Left forelimb (tissue), 1 donor: ENCODE data around the gene SLC9B1.
"Not testable (repeated sequence)": the region's sequence is repeated elsewhere in the genome, so short reads cannot be mapped to it uniquely, and the experiment has no call there.

ENCODE experiments used
- DNase-seq: peaks from one replicate; pipeline ENCODE4 v3.0.0-alpha.2; 2018; ENCODE audit warnings: low spot score

The SLC9B1 gene

DNA sequence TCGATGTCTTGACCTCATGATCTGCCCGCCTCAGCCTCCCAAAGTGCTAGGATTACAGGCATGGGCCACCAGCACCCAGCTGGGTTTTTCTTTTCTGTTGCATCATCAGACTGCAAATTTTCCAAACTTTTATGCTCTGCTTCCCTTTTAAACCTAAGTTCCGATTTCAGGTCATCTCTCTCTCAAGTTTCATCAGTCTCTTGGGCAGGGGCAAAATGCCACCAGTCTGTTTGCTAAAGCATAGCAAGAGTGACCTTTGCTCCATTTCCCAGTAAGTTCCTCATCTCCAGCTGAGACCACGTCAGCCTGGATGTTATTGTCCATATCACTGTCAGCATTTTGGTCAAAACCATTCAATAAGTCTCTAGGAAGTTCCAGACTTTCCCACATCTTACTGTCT is 141.2 kb downstream of the SLC9B1 start:
- not testable (repeated sequence) for DNase-seq

GRCh38 chr4:102877477-102878106 is 141.9 kb downstream of the SLC9B1 start:
- not testable (repeated sequence) for DNase-seq

DNA sequence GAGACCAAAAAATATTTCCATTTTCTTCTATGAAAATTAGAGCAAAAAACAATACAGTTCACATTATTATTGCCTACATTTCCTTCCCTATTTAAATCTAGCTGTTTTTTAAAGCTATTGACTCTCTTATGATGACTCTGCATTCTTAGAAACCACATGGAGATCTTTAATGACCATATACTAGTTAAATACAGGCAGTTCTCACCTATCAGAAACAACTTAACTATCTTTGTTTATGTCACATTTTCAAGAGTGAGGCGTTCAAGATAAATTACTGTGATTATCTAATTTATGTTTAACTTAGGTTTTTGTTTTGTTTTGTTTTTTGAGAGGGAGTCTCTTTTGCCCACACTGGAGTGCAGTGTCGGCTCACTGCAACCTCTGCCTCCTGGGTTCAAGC is 147.7 kb downstream of the SLC9B1 start:
- no peak for DNase-seq

DNA sequence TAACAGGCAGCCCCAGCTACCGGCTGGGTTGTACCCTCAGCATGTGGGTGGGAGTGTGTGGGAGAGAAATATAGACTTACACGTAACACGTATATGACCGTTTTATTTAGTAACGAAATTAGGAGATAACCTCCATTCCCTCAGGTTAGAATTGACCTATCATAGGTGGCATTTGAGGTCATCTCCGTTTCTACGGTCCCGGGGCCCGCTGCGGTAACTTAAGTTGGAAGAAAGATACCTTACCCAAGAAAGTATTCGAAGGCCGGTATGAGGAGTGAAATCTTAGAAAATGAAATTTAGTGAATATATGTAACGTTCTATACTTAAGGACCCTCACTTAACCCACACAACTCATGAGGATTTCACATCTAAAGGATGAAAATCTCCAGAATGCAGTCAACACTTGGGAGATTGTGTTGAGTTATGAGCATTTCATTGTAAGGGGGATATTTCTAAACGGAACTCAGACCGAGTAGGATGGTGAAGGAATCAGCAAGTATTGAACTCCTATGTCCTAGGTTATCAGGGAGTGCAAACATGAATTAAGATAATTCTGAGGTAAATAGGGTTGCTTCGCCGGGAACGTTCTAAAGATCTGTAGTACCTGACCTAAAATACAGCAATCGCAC is 149.8 kb downstream of the SLC9B1 start:
- no peak for DNase-seq

DNA sequence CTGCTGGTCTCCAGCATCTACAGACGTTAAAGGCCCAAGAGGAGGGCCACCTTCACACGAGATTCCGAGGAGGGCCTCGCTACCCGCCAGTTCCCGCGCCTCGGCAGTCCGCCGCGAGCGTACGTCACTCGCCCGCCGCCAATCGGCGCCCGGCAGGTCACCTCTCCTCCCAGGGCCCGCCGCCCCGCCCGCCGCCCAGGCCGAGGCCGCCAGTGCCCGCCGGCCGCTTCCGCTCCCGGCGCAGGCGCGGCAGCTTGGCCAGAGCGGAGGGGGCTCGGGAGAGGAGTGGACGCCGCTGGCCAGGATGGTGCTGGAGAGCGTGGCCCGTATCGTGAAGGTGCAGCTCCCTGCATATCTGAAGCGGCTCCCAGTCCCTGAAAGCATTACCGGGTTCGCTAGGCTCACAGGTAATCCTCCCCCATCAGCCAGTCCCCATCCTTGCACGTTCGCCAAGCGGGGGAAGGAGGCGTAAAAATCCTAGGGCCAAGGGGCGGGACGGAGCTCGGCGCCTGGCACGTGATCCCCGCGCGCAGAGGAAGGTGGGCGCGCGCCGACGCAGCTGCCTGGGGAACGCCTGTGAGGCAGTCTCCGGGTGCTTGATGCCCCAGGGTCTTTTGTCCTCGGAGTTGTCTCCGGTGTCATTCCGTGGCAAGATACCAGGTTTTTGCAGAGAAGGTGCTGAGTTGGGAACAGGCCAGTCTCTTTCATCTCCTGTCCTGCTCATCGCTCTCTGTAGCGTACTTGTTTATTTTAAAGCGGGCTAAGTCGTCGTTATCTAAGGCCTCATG is 150.5 kb downstream of the SLC9B1 start, which contains the start of gene CISD2:
Gene CISD2, plus strand, starts transcription at position 212 of the 788 bp plus-strand sequence. Its CDS starts 93 bp downstream, at position 305.
- peak; percentile 98 for DNase-seq

DNA sequence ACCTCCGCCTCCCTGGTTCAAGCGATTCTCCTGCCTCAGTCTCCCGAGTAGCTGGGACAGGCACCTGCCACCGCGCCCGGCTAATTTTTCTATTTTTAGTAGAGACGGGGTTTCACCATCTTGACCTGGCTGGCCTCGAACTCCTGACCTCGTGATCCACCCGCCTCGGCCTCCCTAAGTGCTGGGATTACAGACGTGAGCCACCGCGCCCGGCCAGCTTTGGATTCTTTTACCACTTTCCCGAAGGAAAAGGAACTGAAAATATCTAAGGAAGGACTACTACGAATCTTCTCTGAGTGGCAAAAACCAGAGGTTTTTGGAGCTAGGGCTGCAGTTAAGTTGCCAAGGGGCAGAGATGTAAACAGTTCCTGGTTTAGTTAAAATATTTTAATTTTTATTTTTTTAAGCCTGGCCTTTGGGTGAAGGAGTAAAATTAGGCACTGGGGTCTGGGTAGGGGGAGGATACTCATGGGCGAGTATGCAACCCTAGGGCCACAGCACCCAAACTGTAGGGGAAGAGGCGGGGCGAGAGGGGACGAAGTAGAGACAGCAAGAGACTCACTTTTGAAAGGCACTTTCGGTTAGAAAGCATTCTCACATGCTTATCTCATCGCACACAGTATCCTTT is 151.2 kb downstream of the SLC9B1 start:
- DNase-seq = no peak

DNA sequence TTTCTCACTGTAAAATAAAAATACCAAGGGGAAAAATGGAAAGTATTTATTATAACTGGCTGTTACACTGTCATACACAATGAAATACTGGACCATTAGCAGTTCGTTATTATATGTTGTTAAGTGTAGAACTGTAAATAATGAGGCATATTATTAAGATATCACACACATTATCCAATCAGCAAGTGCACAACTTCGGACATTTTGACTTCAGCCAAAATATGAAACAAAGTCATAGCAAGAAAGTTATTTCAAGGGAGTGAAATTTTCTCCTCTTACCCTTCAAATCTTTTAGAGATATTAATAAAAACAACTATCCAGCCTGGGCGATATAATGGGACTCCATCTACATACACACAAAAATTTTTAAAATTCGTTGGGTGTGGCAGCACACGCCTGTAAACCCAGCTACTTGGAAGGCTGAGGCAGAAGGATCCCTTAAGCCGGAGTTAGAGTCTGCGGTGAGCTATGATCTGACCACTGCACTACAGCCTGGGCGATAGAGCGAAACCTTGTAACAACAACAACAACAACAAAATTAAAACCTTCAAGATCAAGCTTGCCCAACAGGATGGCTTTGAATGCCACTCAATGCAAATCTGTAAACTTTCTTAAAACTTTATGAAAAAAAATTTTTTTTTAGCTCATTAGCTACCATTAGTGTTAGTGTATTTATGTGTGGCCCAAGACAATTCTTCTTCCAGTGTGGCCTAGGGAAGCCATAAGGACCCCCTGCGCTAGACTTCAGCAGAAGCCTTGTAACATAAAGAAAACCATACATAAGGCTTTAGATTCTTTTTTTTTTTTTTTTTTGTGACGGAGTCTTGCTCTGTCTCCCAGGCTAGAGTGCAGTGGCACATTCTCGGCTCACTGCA is 152.0 kb downstream of the SLC9B1 start:
- no peak for DNase-seq

- DNase-seq = not testable (repeated sequence)
Observed at GRCh38 chr4:102865327-102865726, 154.2 kb downstream of the SLC9B1 start.

GRCh38 chr4:102862747-102863146 is 156.8 kb downstream of the SLC9B1 start:
- no peak for DNase-seq

DNA sequence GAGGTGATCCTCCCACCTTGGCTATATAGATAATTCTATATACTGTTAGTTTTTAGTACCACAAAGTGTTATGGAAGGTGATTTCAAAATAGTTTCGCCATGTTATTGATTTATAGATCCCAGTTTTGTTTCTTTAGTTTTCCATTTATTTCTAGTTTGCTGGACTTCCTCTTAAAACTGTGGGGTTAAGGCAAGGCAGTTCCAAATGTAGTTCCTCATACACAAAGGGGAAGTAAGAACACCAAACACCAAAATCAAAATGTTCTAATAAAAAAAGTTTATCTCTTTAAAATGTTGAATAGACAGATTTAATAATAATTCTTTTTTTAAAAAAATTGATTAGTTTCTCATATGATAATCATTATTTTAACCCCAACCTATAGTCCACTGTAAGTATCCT is 157.5 kb downstream of the SLC9B1 start:
- DNase-seq = no peak

DNA sequence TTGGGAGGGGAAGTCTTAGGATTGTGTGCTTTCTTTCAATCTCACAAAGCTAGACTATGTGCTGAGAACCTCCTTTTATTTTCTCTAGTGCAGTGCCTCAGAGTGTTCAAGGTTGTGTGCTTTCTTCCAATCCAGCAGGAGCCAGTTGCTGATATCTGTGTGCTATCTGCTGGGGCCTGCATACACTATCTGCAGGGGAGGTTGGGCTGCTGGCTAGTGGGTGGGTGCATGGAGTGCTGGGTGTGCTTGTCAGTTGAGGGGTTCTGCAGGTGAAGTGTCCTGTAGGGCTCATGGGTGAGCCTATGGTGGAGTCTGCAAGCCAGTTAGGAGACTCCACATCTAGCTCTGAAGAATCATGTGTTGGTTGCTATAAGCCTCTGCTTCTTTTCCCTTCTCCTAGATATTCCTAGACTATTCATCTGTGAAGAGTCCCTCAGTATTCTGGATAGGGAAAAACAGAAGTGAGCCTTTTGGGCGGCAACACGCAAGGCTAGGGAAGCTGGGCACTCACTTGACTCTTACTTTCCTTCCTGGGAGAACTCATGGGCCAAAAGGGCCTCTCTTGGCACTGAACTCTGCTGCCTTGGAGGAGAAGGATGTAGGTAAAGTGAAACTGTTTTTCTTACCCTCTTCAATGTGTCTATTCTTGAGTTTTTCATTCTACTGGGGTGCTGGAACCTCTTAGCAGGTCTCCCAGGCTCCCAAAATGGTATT is 158.7 kb downstream of the SLC9B1 start:
- no peak for DNase-seq

GRCh38 chr4:102858828-102859464 is 160.6 kb downstream of the SLC9B1 start:
- DNase-seq = no peak
